ENCODE data around the gene SRRD.

SRRD gene

DNA sequence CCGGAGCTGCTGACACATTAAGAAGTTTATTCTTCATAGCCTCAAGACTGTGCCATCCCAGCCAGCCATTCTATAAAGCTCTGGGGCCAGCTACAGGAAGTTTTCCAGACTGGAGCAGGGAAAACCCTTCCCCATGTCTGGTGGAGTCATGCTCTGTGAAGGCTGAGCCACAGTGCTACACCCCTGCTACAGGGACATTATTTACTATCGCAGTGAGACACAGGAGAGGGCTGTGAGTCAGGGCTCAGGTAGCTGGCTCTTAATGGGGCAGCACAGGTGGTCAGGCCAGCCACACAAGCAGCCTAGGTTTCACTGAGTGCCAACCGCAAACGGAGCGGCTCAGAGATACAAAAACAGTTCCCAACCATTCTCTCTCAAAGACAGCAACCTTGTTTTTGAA, 12.2 kb upstream of the SRRD start:
- TF ChIP-seq, protein P1, sequence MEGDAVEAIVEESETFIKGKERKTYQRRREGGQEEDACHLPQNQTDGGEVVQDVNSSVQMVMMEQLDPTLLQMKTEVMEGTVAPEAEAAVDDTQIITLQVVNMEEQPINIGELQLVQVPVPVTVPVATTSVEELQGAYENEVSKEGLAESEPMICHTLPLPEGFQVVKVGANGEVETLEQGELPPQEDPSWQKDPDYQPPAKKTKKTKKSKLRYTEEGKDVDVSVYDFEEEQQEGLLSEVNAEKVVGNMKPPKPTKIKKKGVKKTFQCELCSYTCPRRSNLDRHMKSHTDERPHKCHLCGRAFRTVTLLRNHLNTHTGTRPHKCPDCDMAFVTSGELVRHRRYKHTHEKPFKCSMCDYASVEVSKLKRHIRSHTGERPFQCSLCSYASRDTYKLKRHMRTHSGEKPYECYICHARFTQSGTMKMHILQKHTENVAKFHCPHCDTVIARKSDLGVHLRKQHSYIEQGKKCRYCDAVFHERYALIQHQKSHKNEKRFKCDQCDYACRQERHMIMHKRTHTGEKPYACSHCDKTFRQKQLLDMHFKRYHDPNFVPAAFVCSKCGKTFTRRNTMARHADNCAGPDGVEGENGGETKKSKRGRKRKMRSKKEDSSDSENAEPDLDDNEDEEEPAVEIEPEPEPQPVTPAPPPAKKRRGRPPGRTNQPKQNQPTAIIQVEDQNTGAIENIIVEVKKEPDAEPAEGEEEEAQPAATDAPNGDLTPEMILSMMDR (IDR thresholded peaks at IDR 0.05; ENCODE audit: insufficient read depth, low read length, poor library complexity, severe bottlenecking), result no peak
- TF ChIP-seq EZH2phosphoT487 (conservative IDR thresholded peaks at IDR 0.05; ENCODE audit: low read length), result no peak
- peaks cover 4% of the 10 kb centered on the region for H3F3A ChIP-seq (ENCODE audit: insufficient read depth)
- H3K36me3 ChIP-seq (ENCODE audit: low read length), result peaks cover 10% of the 10 kb centered on the region; the same call in 1 of the 2 replicates
- no peak overlapping the region for H3K4me2 ChIP-seq (ENCODE audit: low read depth, low read length, poor library complexity, severe bottlenecking)
- peaks cover 6% of the 10 kb centered on the region; the same call in 1 of the 2 replicates for H3K79me2 ChIP-seq (ENCODE audit: insufficient read depth, low read length)
- no peaks in the 10 kb centered on the region for H3K9me3 ChIP-seq (ENCODE audit: insufficient read depth, low read length)
- H4K20me1 ChIP-seq (ENCODE audit: low read depth, low read length), result no peaks in the 10 kb centered on the region
- no peak overlapping the region for H3K9ac ChIP-seq (ENCODE audit: low read length)
- no peak overlapping the region for H2AFZ ChIP-seq (ENCODE audit: low read depth, low read length, severe bottlenecking)
- no peak overlapping the region for H3K4me3 ChIP-seq (ENCODE audit: insufficient read depth, low read length, poor library complexity, severe bottlenecking)
- no peaks in the 10 kb centered on the region for H3K27me3 ChIP-seq (ENCODE audit: low read length)
- H3K27ac ChIP-seq (ENCODE audit: low read depth, low read length), result no peak overlapping the region
- no peaks in the 10 kb centered on the region for H3K9me2 ChIP-seq (replicated peaks; ENCODE audit: insufficient read depth, low read length)

DNA sequence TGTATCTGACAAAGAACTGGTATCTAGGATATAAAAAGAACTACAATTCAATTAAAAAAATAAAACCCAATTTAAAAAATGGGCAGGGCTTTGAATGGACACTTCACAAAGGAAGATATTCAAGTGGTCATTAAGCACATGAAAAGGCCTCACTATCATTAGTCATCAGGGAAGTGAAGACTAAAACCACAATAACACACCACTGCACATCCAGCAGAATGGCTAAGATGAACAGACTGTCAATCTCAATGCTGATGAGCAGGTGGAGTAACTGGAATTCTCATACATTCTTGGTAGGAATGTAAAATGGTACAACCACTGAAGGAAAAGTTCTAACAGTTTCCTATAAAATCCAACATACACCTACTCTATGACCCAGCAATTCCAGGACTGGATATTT, 9.0 kb upstream of the SRRD start:
- no peak overlapping the region for H3K4me2 ChIP-seq (ENCODE audit: low read depth, low read length, poor library complexity, severe bottlenecking)
- TF ChIP-seq, protein P1 (IDR thresholded peaks at IDR 0.05; ENCODE audit: insufficient read depth, low read length, poor library complexity, severe bottlenecking), result no peak
- TF ChIP-seq EZH2phosphoT487 (conservative IDR thresholded peaks at IDR 0.05; ENCODE audit: low read length), result no peak
- no peak overlapping the region for H3K27ac ChIP-seq (ENCODE audit: low read depth, low read length)
- H3K9me3 ChIP-seq (ENCODE audit: insufficient read depth, low read length), result no peaks in the 10 kb centered on the region
- H3K79me2 ChIP-seq (ENCODE audit: insufficient read depth, low read length), result peaks cover 24% of the 10 kb centered on the region
- H3K27me3 ChIP-seq (ENCODE audit: low read length), result no peaks in the 10 kb centered on the region
- H2AFZ ChIP-seq (ENCODE audit: low read depth, low read length, severe bottlenecking), result no peak overlapping the region
- no peaks in the 10 kb centered on the region for H3K9me2 ChIP-seq (replicated peaks; ENCODE audit: insufficient read depth, low read length)
- 0 out of 2 replicates have a peak, but pooled peaks cover 4% of the 10 kb centered on the region for H3F3A ChIP-seq (ENCODE audit: insufficient read depth)
- H3K36me3 ChIP-seq (ENCODE audit: low read length), result peaks cover 4% of the 10 kb centered on the region; the same call in 1 of the 2 replicates
- H4K20me1 ChIP-seq (ENCODE audit: low read depth, low read length), result no peaks in the 10 kb centered on the region
- no peak overlapping the region for H3K9ac ChIP-seq (ENCODE audit: low read length)
- H3K4me3 ChIP-seq (ENCODE audit: insufficient read depth, low read length, poor library complexity, severe bottlenecking), result no peak overlapping the region

DNA sequence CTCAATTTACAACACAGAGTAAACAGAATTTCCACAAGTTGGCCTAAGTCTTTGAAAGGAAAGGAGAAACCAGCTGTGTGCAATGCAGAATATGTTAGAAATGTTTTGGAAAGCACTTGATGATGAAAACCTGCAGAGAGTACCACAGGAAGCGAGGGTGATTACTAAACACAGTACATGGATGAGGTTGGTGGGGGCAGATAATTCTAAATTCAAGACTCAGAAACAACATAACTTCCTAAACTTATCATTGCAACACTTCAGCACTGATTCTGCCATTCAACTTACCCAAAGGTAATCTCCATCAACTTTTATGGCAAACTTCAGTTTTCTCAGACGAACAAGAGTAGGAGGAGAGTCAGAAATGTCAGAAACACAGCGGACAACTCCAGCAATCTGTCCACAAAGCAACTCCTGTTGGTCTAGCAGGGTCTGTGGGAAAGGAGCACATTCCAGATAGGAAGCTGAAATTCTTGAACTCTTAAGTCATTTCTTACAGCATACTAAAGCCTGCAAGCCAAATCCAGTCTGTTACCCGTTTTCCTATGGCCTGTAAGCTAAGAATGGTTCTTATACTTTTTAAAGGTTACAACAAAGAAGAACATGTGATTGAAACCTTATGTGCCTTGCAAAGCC, 6.9 kb upstream of the SRRD start:
- Histone ChIP-seq H3F3A (ENCODE audit: insufficient read depth) (peaks cover 18% of the 10 kb centered on the region; the same call in 1 of the 2 replicates), H3K9ac (ENCODE audit: low read length) (no peak overlapping the region), H3K4me3 (ENCODE audit: insufficient read depth, low read length, poor library complexity, severe bottlenecking) (no peak overlapping the region), H3K9me3 (ENCODE audit: insufficient read depth, low read length) (no peaks in the 10 kb centered on the region), H3K79me2 (ENCODE audit: insufficient read depth, low read length) (peaks cover 34% of the 10 kb centered on the region), H3K4me2 (ENCODE audit: low read depth, low read length, poor library complexity, severe bottlenecking) (no peak overlapping the region), H3K27ac (ENCODE audit: low read depth, low read length) (no peak overlapping the region), H4K20me1 (ENCODE audit: low read depth, low read length) (no peaks in the 10 kb centered on the region), H3K9me2 (replicated peaks; ENCODE audit: insufficient read depth, low read length) (no peaks in the 10 kb centered on the region), H2AFZ (ENCODE audit: low read depth, low read length, severe bottlenecking) (no peak overlapping the region), H3K36me3 (ENCODE audit: low read length) (peaks cover 4% of the 10 kb centered on the region; the same call in 1 of the 2 replicates), H3K27me3 (ENCODE audit: low read length) (no peaks in the 10 kb centered on the region)
- no peak for TF ChIP-seq EZH2phosphoT487 (conservative IDR thresholded peaks at IDR 0.05; ENCODE audit: low read length)
- TF ChIP-seq, protein P1 (IDR thresholded peaks at IDR 0.05; ENCODE audit: insufficient read depth, low read length, poor library complexity, severe bottlenecking), result no peak

Data from SU-DHL-6 (cell line).